IMR-90 (cell line): ENCODE results near the gene GPATCH2L. TPM values are rescaled to one million over a fixed set of nuclear protein-coding genes. Genes with fewer than 3 reads are reported as not detected.

Source experiments
- ATAC-seq: fragments of 200-7000 bp; cut with Tn5 transposase; 2 replicates; pipeline ENCODE4 v1.9.1; 2020; ENCODE audit warnings: low read depth, mild to moderate bottlenecking, moderate library complexity
- BruUV-seq: library from RNA; stranded (reverse); fragments of 400-500 nt; replicated peaks from 2 replicates; lab custom pipeline; 2021; lab: Mats Ljungman, UMichigan
- CTCF ChIA-PET: fragments of 300-600 bp; formaldehyde crosslinking; extraction: SDS; loops from one replicate; lab custom pipeline; 2021; ENCODE audit warnings: antibody characterized with exemption; lab: Yijun Ruan, JAX
- POLR2A ChIA-PET: fragments of 300-600 bp; sonication (Branson Sonifier 250); formaldehyde crosslinking; loops from one replicate; lab custom pipeline; 2022; ENCODE audit warnings: antibody characterized with exemption; ENCODE audit not compliant: unreplicated experiment; lab: Charles Lee
- DNase-seq: peaks from one replicate; pipeline ENCODE4 v3.0.0; 2013
- H2AFZ ChIP-seq: replicated peaks from 2 replicates; pipeline ENCODE3; 2013; ENCODE audit warnings: low read length, mild to moderate bottlenecking; ENCODE audit not compliant: poor library complexity
- H2AK5ac ChIP-seq: 2 replicates; pipeline ENCODE4 v1.6.1; 2013; ENCODE audit warnings: low read depth, low read length, inconsistent platforms
- H2AK9ac ChIP-seq: replicated peaks from 2 replicates; pipeline ENCODE3; 2013; ENCODE audit warnings: mild to moderate bottlenecking, low read depth, low read length, moderate library complexity; ENCODE audit not compliant: poor library complexity
- H2BK120ac ChIP-seq: 2 replicates; pipeline ENCODE4 v1.6.1; 2013; ENCODE audit warnings: low read depth, low read length, inconsistent platforms
- H2BK15ac ChIP-seq: 3 replicates; pipeline ENCODE4 v1.6.1; 2013; ENCODE audit warnings: low read depth, low read length, inconsistent platforms
- H2BK20ac ChIP-seq: 2 replicates; pipeline ENCODE4 v1.6.1; 2013; ENCODE audit warnings: low read depth, mild to moderate bottlenecking, inconsistent platforms, low read length, moderate library complexity
- H2BK5ac ChIP-seq: 2 replicates; pipeline ENCODE4 v1.6.1; 2013; ENCODE audit warnings: mild to moderate bottlenecking, low read depth, low read length, inconsistent platforms; ENCODE audit not compliant: poor library complexity, severe bottlenecking
- H3K14ac ChIP-seq: replicated peaks from 2 replicates; pipeline ENCODE4 v1.6.1; 2013; ENCODE audit warnings: low read depth, low read length, inconsistent platforms
- H3K18ac ChIP-seq: 2 replicates; pipeline ENCODE4 v1.6.1; 2013; ENCODE audit warnings: low read depth, low read length, control low read depth
- H3K23ac ChIP-seq: 2 replicates; pipeline ENCODE4 v1.6.1; 2013; ENCODE audit warnings: low read depth, low read length, inconsistent platforms
- H3K27ac ChIP-seq: 2 replicates; pipeline ENCODE4 v1.5.1; 2013; ENCODE audit warnings: mild to moderate bottlenecking, control low read depth, low read length; ENCODE audit not compliant: insufficient read depth
- H3K27me3 ChIP-seq: 2 replicates; pipeline ENCODE4 v1.6.1; 2013; ENCODE audit warnings: low read length; ENCODE audit not compliant: control insufficient read depth, insufficient read depth
- H3K36me3 ChIP-seq: 2 replicates; pipeline ENCODE4 v1.6.1; 2013; ENCODE audit warnings: low read length, mixed read lengths; ENCODE audit not compliant: control insufficient read depth, insufficient read depth
- H3K4ac ChIP-seq: 2 replicates; pipeline ENCODE4 v1.6.1; 2013; ENCODE audit warnings: low read depth, low read length, inconsistent platforms
- H3K4me1 ChIP-seq: 2 replicates; pipeline ENCODE4 v1.6.1; 2013; ENCODE audit warnings: low read length, mixed read lengths; ENCODE audit not compliant: control insufficient read depth, insufficient read depth
- H3K4me2 ChIP-seq: 2 replicates; pipeline ENCODE4 v1.6.1; 2013; ENCODE audit warnings: low read depth, mild to moderate bottlenecking, control low read depth, low read length, moderate library complexity
- H3K4me3 ChIP-seq: 2 replicates; pipeline ENCODE4 v1.5.1; 2013; ENCODE audit warnings: low read depth, mild to moderate bottlenecking, control low read depth, low read length, moderate library complexity; ENCODE audit not compliant: insufficient read depth
- H3K56ac ChIP-seq: 2 replicates; pipeline ENCODE4 v1.6.1; 2013; ENCODE audit warnings: low read length, inconsistent platforms; ENCODE audit not compliant: insufficient read depth; ENCODE audit errors: extremely low read depth
- H3K79me1 ChIP-seq, 2 experiments: 2 replicates each; pipeline ENCODE4 v1.6.1; 2013; ENCODE audit warnings: low read length in 2 of 2, inconsistent platforms in 1 of 2, low read depth in 1 of 2
- H3K9ac ChIP-seq: 2 replicates; pipeline ENCODE4 v1.6.1; 2013; ENCODE audit warnings: low read depth, low read length, control low read depth
- H3K9me1 ChIP-seq: 2 replicates; pipeline ENCODE4 v1.6.1; 2013; ENCODE audit warnings: low read length, inconsistent platforms; ENCODE audit not compliant: insufficient read depth
- H3K9me3 ChIP-seq: 2 replicates; pipeline ENCODE4 v1.6.1; 2013; ENCODE audit warnings: low read length; ENCODE audit not compliant: control insufficient read depth, insufficient read depth
- H4K20me1 ChIP-seq: 2 replicates; pipeline ENCODE4 v1.6.1; 2013; ENCODE audit warnings: low read length, inconsistent platforms; ENCODE audit not compliant: insufficient read depth
- H4K5ac ChIP-seq: 2 replicates; pipeline ENCODE4 v1.6.1; 2013; ENCODE audit warnings: mild to moderate bottlenecking, low read depth, low read length, control low read depth
- H4K8ac ChIP-seq, 2 experiments: 2 replicates each; pipeline ENCODE4 v1.6.1; 2013; ENCODE audit warnings: low read depth in 2 of 2, low read length in 2 of 2, control low read depth in 1 of 2, inconsistent platforms in 1 of 2
- H4K91ac ChIP-seq: 2 replicates; pipeline ENCODE4 v1.6.1; 2013; ENCODE audit warnings: low read depth, low read length, inconsistent platforms; ENCODE audit not compliant: insufficient read depth
- CEBPB ChIP-seq: IDR thresholded peaks from 2 replicates; pipeline ENCODE4 v1.6.1; 2012; ENCODE audit warnings: low read depth, low read length, improper control_type of control experiment
- CHD1 ChIP-seq: IDR thresholded peaks from 2 replicates; pipeline ENCODE4 v1.6.1; 2012; ENCODE audit warnings: low read depth, low read length, improper control_type of control experiment
- FOS ChIP-seq: fragments of 150-350 bp; IDR thresholded peaks from 2 replicates; pipeline ENCODE4 v1.6.1; 2016; ENCODE audit warnings: low read depth, low read length
- MAFK ChIP-seq: IDR thresholded peaks from 2 replicates; pipeline ENCODE4 v1.6.1; 2012; ENCODE audit warnings: low read depth, low read length, improper control_type of control experiment
- MAZ ChIP-seq: IDR thresholded peaks from 2 replicates; pipeline ENCODE4 v1.6.1; 2012; ENCODE audit warnings: low read depth, mild to moderate bottlenecking, low read length, improper control_type of control experiment, moderate library complexity, borderline replicate concordance
- MXI1 ChIP-seq: IDR thresholded peaks from 2 replicates; pipeline ENCODE4 v1.6.1; 2012; ENCODE audit warnings: low read depth, mild to moderate bottlenecking, low read length, moderate library complexity, borderline replicate concordance
- RFX5 ChIP-seq: IDR thresholded peaks from 2 replicates; pipeline ENCODE4 v1.8.0; 2012; ENCODE audit warnings: low read depth, mild to moderate bottlenecking, low read length, moderate library complexity
- WGBS, 2 experiments: methylation state at CpG; one replicate each; pipeline versions ENCODE4 v1.1.5 to v1.1.7; 2013; ENCODE audit warnings: missing lambda C conversion rate in 2 of 2; ENCODE audit not compliant: insufficient read length in 1 of 2; ENCODE audit errors: extremely low coverage in 2 of 2; 5-methylcytosine and 5-hydroxymethylcytosine counted together
- dilution Hi-C: fragments of 300-500 bp; cut with HindIII; formaldehyde crosslinking; loops from one replicate; pipeline ENCODE4 v1.14.3; 2018; ENCODE audit warnings: low sequenced_read_pairs; ENCODE audit not compliant: unreplicated experiment
- in situ Hi-C: fragments of 300-500 bp; cut with MboI; formaldehyde crosslinking; loops from 3 replicates; pipeline ENCODE4 v1.14.3; 2019; ENCODE audit warnings: low sequenced_read_pairs, inconsistent platforms, mixed read lengths
- intact Hi-C: fragments of 100-400 bp; cut with micrococcal nuclease; formaldehyde crosslinking; loops from 2 replicates; pipeline ENCODE4 v1.10.0; 2022
- polyA plus RNA-seq, 3 experiments: library from polyadenylated mRNA; depleted of rRNA; stranded (reverse); fragments of >200 nt; gene quantifications; 2 replicates each; pipeline ENCODE4 v1.2.3, GENCODE V29; 2012; ENCODE audit warnings: low replicate concordance in 1 of 3
- total RNA-seq: library from RNA; depleted of rRNA; stranded (reverse); fragments of >200 nt; gene quantifications from 2 replicates; pipeline ENCODE4 v1.2.3, GENCODE V29; 2012
- TF ChIP-seq, protein P1 (sequence below): conservative IDR thresholded peaks from 2 replicates; pipeline ENCODE4 v1.5.1; 2012; ENCODE audit warnings: mild to moderate bottlenecking, low read depth, low read length, improper control_type of control experiment

Gene GPATCH2L
- total and polyA plus RNA-seq, 2 of the 4 experiments (the other 2 are of a cell fraction): 15.6 to 51.4 TPM

DNA sequence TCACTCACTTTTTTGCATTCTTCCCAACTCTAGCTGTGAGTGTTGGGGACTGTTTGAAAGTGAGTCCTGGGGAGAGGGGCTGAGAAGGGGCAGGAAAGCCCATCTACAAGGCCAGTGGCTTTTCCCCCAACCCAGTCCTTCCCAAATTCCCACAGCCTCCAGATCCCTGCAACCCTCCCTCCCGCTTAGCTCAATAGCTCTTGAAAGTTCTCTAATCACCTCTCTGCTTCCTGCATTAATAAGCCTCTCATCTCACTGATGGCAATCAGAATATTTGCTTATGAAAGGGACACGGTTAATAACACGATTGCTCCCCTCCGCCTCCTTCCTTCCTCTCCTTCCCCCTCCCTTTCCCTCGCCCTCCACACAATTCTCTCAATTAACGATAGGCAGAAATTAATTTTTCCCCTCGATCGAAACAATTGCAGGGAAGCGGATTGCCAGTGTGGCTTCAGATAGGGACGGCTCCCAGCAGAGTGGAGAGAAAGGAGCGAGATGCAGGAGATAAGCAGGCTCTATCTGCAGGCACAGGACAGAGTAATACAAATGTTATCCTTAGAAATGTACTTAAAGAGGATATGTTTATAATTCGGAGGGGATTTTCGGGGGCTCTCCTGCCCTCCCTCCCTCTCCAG is 15.1 kb upstream of the GPATCH2L start:
- Histone ChIP-seq H3K79me1 (no peaks in the 10 kb centered on the region), H4K20me1 (no peaks in the 10 kb centered on the region), H3K27ac (no peak overlapping the region), H3K4me2 (no peak overlapping the region), H3K4me3 (no peak overlapping the region), H3K23ac (no peak overlapping the region), H3K14ac (no peak overlapping the region), H2AK5ac (no peak overlapping the region), H2BK15ac (no peak overlapping the region), H3K56ac (no peak overlapping the region), H3K18ac (no peak overlapping the region), H3K27me3 (peaks cover 44% of the 10 kb centered on the region), H3K9ac (no peak overlapping the region), H4K91ac (no peak overlapping the region), H3K4ac (no peak overlapping the region), H3K9me1 (no peaks in the 10 kb centered on the region), H3K9me3 (no peaks in the 10 kb centered on the region; the same call in 1 of the 2 replicates), H3K4me1 (no peaks in the 10 kb centered on the region), H2BK20ac (no peak overlapping the region), H4K8ac (no peak overlapping the region), H2BK5ac (no peak overlapping the region), H4K5ac (no peak overlapping the region), H2AFZ (no peak overlapping the region), H2AK9ac (no peak overlapping the region), H2BK120ac (no peak overlapping the region), H3K36me3 (no peaks in the 10 kb centered on the region)
- BruUV-seq: no TSS peak
- intact Hi-C loops (no loop called here), dilution Hi-C loops (no loop called here), in situ Hi-C loops (no loop called here)
- WGBS, 2 experiments: 11% methylated on average over 1 of the region's 13 CpGs; no CpG with 5 or more reads in 1 of the 2 experiments
- DNase-seq (no peak), ATAC-seq (no peak)
- ChIA-PET POLR2A (no interaction called here), CTCF (no interaction called here)
- TF ChIP-seq CHD1 (no peak), MAZ (no peak), FOS (no peak), RFX5 (no peak), MAFK (no peak), CEBPB (no peak), MXI1 (no peak)
- TF ChIP-seq, protein P1, sequence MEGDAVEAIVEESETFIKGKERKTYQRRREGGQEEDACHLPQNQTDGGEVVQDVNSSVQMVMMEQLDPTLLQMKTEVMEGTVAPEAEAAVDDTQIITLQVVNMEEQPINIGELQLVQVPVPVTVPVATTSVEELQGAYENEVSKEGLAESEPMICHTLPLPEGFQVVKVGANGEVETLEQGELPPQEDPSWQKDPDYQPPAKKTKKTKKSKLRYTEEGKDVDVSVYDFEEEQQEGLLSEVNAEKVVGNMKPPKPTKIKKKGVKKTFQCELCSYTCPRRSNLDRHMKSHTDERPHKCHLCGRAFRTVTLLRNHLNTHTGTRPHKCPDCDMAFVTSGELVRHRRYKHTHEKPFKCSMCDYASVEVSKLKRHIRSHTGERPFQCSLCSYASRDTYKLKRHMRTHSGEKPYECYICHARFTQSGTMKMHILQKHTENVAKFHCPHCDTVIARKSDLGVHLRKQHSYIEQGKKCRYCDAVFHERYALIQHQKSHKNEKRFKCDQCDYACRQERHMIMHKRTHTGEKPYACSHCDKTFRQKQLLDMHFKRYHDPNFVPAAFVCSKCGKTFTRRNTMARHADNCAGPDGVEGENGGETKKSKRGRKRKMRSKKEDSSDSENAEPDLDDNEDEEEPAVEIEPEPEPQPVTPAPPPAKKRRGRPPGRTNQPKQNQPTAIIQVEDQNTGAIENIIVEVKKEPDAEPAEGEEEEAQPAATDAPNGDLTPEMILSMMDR: no peak
